Testis (tissue), 2 donors: ENCODE results near the gene CAV3.

ENCODE experiments used
- POLR2A ChIP-seq: fragments of 450-650 bp; IDR thresholded peaks from one replicate; pipeline ENCODE4 v1.6.1; 2017; ENCODE audit warnings: antibody characterized with exemption, mild to moderate bottlenecking, moderate library complexity
- TF ChIP-seq, protein P1 (sequence below), 3 experiments: fragments of 450-650 bp in 2 of 3; fragments of 200-600 bp in 1 of 3; sonication (generic) in 1 of 3; IDR thresholded peaks; one replicate each; pipeline ENCODE4 v1.5.1; 2016 to 2019; ENCODE audit warnings: antibody characterized with exemption in 3 of 3, mild to moderate bottlenecking in 2 of 3, moderate library complexity in 1 of 3

DNA sequence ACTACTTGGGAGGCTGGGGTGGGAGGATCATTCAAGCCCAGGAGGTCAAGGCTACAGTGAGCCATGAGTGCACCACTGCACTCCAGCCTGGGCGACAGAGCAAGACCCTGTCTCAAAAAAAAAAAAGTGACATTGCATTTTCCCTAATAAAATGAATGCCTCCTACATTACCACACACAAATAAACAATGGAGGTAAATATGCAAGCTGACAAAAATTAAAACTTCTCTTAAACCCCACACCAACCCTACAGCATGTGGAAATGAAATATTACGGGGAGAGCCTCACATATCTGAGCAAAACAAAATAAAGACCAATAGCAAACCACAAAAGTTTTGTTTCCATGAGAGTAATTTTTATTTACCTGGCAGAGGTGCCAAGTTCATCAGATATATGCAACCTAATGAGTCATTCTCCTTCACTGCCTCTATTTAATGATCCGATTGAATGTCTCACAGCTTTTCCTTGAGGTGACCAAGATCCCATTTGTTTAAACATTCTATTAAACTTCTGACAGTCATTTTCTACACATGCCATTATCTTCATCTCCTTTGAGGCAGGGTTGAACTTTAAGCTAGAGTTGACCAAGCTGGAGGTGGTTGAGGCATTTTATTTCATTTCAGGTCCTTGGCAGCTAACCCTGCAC lies 9.4 kb upstream of the CAV3 start:
- TF ChIP-seq, protein P1, sequence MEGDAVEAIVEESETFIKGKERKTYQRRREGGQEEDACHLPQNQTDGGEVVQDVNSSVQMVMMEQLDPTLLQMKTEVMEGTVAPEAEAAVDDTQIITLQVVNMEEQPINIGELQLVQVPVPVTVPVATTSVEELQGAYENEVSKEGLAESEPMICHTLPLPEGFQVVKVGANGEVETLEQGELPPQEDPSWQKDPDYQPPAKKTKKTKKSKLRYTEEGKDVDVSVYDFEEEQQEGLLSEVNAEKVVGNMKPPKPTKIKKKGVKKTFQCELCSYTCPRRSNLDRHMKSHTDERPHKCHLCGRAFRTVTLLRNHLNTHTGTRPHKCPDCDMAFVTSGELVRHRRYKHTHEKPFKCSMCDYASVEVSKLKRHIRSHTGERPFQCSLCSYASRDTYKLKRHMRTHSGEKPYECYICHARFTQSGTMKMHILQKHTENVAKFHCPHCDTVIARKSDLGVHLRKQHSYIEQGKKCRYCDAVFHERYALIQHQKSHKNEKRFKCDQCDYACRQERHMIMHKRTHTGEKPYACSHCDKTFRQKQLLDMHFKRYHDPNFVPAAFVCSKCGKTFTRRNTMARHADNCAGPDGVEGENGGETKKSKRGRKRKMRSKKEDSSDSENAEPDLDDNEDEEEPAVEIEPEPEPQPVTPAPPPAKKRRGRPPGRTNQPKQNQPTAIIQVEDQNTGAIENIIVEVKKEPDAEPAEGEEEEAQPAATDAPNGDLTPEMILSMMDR (IDR thresholded peaks at IDR 0.05) = no peak
- TF ChIP-seq POLR2A = no peak
